BLaER1 (cell line): ENCODE measurements around the gene RPS6KA2.
A peak's percentile ranks its signal among the peaks of the same experiment; 100 is the strongest.
"Not testable (repeated sequence)": the region's sequence is repeated elsewhere in the genome, so short reads cannot be mapped to it uniquely, and the experiment has no call there.

Experiments
- H3K27ac ChIP-seq: shearing (Covaris generic); formaldehyde crosslinking; 2 replicates; pipeline ENCODE4 v1.8.1; 2022
- H3K27me3 ChIP-seq: shearing (Covaris generic); formaldehyde crosslinking; 2 replicates; pipeline ENCODE4 v1.8.1; 2022
- H3K36me3 ChIP-seq: shearing (Covaris generic); formaldehyde crosslinking; 2 replicates; pipeline ENCODE4 v1.8.1; 2022
- H3K4me1 ChIP-seq: shearing (Covaris generic); formaldehyde crosslinking; 2 replicates; pipeline ENCODE4 v1.8.1; 2022
- H3K4me2 ChIP-seq: shearing (Covaris generic); formaldehyde crosslinking; 2 replicates; pipeline ENCODE4 v1.8.1; 2022
- H3K4me3 ChIP-seq: shearing (Covaris generic); formaldehyde crosslinking; 2 replicates; pipeline ENCODE4 v1.8.1; 2022
- H3K9ac ChIP-seq: shearing (Covaris generic); formaldehyde crosslinking; 2 replicates; pipeline ENCODE4 v1.8.1; 2022
- H3K9me3 ChIP-seq: shearing (Covaris generic); formaldehyde crosslinking; 2 replicates; pipeline ENCODE4 v1.8.1; 2022
- H4K20me1 ChIP-seq: shearing (Covaris generic); formaldehyde crosslinking; 2 replicates; pipeline ENCODE4 v1.8.1; 2022
- Cebpa-rat ChIP-seq: shearing (Covaris generic); IDR thresholded peaks from 2 replicates; pipeline ENCODE4 v1.8.1; 2022

The RPS6KA2 gene

DNA sequence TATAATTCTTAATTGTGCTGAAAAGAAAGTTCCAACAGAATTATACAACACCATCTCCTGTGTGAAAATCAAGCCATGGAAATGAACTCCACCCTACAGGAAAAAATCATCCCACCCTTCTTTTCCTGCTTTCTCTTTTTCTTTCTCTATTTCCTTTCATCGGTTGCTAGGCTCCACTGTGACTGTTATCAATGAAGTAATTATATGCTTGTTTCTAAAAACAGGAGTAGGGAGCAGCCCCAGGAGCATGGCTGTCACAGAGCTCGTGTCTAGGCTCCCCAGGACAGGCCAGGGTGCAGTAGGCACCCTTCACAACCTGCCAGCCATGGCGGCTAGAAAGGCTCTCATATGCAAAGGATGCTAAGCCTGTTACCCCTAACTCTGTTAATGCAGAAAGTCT lies 257.3 kb downstream of the RPS6KA2 start:
- TF ChIP-seq Cebpa-rat: no peak
- Histone ChIP-seq H3K9ac (no peak overlapping the region), H3K9me3 (no peaks in the 10 kb centered on the region)

DNA sequence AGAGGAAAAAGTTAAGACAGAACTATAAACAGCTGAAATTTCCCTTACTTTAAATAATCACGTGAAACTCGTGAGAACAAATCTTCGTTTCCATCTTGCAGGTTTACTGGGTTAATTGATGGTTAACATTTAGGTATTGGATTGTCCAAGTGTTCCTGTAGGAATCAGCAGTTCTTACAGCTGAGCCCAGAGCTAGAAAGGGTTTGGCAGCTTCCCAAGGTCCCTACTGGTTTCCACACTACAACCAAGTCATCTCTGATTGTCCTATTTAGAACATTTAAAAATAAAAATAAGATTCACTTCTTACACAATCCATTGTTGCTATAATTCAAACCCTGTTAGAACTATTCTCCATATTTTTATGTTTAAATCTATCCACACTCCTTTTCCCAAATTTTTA lies 260.1 kb downstream of the RPS6KA2 start:
- no peak overlapping the region for H3K4me2 ChIP-seq
- H3K27me3 ChIP-seq: no peaks in the 10 kb centered on the region
- no peaks in the 10 kb centered on the region for H3K9me3 ChIP-seq
- no peak for TF ChIP-seq Cebpa-rat
- H3K27ac ChIP-seq: no peak overlapping the region
- no peaks in the 10 kb centered on the region for H4K20me1 ChIP-seq
- no peak overlapping the region for H3K4me3 ChIP-seq
- H3K36me3 ChIP-seq: peaks cover 22% of the 10 kb centered on the region
- peaks cover 52% of the 10 kb centered on the region for H3K4me1 ChIP-seq
- H3K9ac ChIP-seq: no peak overlapping the region

More for the DNA sequence above, 257.3 kb downstream of the RPS6KA2 start:
- H3K27ac ChIP-seq: no peak overlapping the region
- no peaks in the 10 kb centered on the region for H3K36me3 ChIP-seq
- peak overlapping the region; percentile 22; the same call in 1 of the 2 replicates for H3K4me2 ChIP-seq
- H4K20me1 ChIP-seq: no peaks in the 10 kb centered on the region
- H3K27me3 ChIP-seq: no peaks in the 10 kb centered on the region
- H3K4me3 ChIP-seq: no peak overlapping the region
- H3K4me1 ChIP-seq: peaks cover 41% of the 10 kb centered on the region

DNA sequence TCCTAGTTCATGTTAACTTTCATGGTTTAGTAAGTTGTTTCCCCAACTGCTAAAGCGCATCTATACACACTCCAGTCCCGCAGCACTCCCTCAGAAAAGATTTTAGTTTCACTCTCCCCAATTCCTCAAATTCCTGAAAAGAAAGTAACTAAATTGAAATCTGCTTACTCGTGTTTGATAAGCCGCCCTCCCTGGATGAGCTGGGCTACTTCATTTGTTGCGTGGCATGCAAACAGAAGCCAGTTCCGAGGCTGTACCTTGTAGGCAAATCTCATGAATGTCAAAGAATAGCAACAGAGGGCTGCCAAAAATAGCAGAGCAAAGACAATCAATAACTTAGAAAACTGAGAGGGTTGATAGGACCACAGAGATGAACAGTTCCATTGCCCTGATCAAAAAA lies 261.2 kb downstream of the RPS6KA2 start:
- H3K4me2 ChIP-seq: peak overlapping the region; percentile 74
- H3K4me3 ChIP-seq: no peak overlapping the region
- no peaks in the 10 kb centered on the region for H3K27me3 ChIP-seq
- H3K9me3 ChIP-seq: no peaks in the 10 kb centered on the region
- H4K20me1 ChIP-seq: no peaks in the 10 kb centered on the region
- peak overlapping the region; percentile 2; the same call in 1 of the 2 replicates for H3K27ac ChIP-seq
- H3K9ac ChIP-seq: no peak overlapping the region
- H3K36me3 ChIP-seq: peaks cover 22% of the 10 kb centered on the region
- H3K4me1 ChIP-seq: peaks cover 57% of the 10 kb centered on the region
- no peak for TF ChIP-seq Cebpa-rat

DNA sequence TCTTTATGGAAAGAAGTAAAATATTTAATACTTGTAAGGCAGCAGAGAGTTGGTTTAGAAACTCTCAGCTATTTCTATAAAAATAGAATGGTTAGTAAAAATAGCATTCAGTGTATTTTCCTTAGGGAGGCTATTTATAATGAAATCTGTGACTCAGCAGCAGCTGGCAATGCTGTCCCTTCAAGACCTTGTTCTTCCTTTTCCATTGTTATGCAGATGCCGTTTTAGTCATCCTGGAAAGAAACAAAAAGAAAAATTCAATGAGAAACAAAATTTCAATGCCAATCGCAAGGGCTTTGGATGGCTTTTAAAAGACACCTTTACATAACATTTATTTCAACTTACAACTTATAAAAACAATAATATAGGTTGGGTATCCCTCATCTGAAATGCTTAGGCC lies 261.8 kb downstream of the RPS6KA2 start:
- H3K4me1 ChIP-seq: peaks cover 61% of the 10 kb centered on the region
- H3K9me3 ChIP-seq: no peaks in the 10 kb centered on the region
- no peaks in the 10 kb centered on the region for H3K27me3 ChIP-seq
- no peaks in the 10 kb centered on the region for H4K20me1 ChIP-seq
- no peak for TF ChIP-seq Cebpa-rat
- H3K4me3 ChIP-seq: no peak overlapping the region
- no peak overlapping the region; the same call in 1 of the 2 replicates for H3K9ac ChIP-seq
- H3K36me3 ChIP-seq: peaks cover 22% of the 10 kb centered on the region
- peak overlapping the region; percentile 74 for H3K4me2 ChIP-seq
- no peak overlapping the region; the same call in 1 of the 2 replicates for H3K27ac ChIP-seq

DNA sequence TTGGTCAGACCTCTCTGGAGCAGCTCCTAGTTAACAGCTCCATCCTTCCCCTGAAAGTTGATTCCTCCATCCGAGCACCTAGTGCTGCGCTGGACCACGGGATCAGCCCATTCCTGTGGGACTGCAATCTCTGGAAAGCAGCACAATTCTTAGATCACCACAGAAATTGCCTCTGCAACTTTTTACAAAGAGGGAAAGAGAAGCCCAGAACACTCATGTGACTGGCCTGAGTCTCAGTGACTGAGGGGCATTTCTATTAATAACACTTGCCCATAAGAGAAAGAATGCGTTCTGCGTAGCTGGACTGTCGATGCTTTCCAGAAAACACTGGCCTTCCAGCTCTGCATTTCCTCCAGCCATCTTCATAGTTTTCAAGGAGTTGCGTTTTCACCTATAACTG lies 262.6 kb downstream of the RPS6KA2 start:
- Histone ChIP-seq H3K9ac (0 out of 2 replicates have a peak overlapping the region, but pooled peaks have one; percentile 20), H3K4me3 (no peak overlapping the region), H3K9me3 (no peaks in the 10 kb centered on the region), H3K36me3 (peaks cover 22% of the 10 kb centered on the region), H3K27ac (peak overlapping the region; percentile 42; the same call in 1 of the 2 replicates), H3K27me3 (no peaks in the 10 kb centered on the region), H3K4me2 (peak overlapping the region; percentile 74), H4K20me1 (no peaks in the 10 kb centered on the region), H3K4me1 (peaks cover 55% of the 10 kb centered on the region)
- no peak for TF ChIP-seq Cebpa-rat

GRCh38 chr6:166362427-166362826 lies 264.6 kb downstream of the RPS6KA2 start:
- H3K27me3 ChIP-seq, H4K20me1 ChIP-seq, H3K9ac ChIP-seq, H3K27ac ChIP-seq, H3K4me2 ChIP-seq, H3K9me3 ChIP-seq, H3K4me3 ChIP-seq: not testable (repeated sequence)
- Histone ChIP-seq H3K4me1 (peaks cover 40% of the 10 kb centered on the region), H3K36me3 (peaks cover 22% of the 10 kb centered on the region)

DNA sequence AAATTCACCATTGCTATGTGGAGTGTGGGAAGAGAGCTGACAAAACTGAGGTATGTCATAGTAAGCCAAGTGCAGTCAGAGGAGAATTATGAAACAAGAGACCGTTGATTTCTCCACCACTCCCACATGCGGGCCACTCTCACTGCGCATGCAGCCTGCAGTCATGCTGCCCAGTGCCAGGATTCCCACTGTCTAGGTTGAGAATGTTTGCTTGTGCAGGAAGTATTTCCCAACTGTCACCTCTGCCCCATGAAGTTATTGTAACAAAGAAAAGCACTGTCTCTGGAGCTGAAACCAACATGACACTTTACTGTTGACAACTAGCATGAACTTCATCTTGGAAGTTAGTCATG lies 266.0 kb downstream of the RPS6KA2 start:
- Histone ChIP-seq H3K4me2 (peak overlapping the region; percentile 27; the same call in 1 of the 2 replicates), H3K27ac (no peak overlapping the region), H3K4me1 (peaks cover 33% of the 10 kb centered on the region), H3K9me3 (no peaks in the 10 kb centered on the region), H3K4me3 (no peak overlapping the region), H4K20me1 (no peaks in the 10 kb centered on the region), H3K27me3 (no peaks in the 10 kb centered on the region), H3K36me3 (peaks cover 22% of the 10 kb centered on the region), H3K9ac (no peak overlapping the region)
- no peak for TF ChIP-seq Cebpa-rat

GRCh38 chr6:166360243-166361076 lies 266.6 kb downstream of the RPS6KA2 start:
- Histone ChIP-seq H3K9ac (peak overlapping the region; percentile 20; the same call in 1 of the 2 replicates), H3K27ac (no peak overlapping the region), H4K20me1 (no peaks in the 10 kb centered on the region), H3K27me3 (no peaks in the 10 kb centered on the region), H3K4me3 (no peak overlapping the region), H3K4me1 (peaks cover 27% of the 10 kb centered on the region), H3K36me3 (peaks cover 22% of the 10 kb centered on the region), H3K4me2 (peak overlapping the region; percentile 27; the same call in 1 of the 2 replicates), H3K9me3 (no peaks in the 10 kb centered on the region)
- TF ChIP-seq Cebpa-rat: no peak
